Omental fat pad (tissue), 4 donors: ENCODE data around the gene GUCY2F. TPM values are rescaled to one million over a fixed set of nuclear protein-coding genes. Genes with fewer than 3 reads are reported as not detected.

ENCODE experiments used
- ATAC-seq: fragments of 150-250 bp; one replicate; pipeline ENCODE4 v1.9.1; 2016; ENCODE audit warnings: mild to moderate bottlenecking, moderate library complexity; ENCODE audit not compliant: low FRiP score
- DNase-seq: peaks from one replicate; pipeline ENCODE4 v3.0.0-alpha.2; 2019; ENCODE audit warnings: low spot score
- total RNA-seq, 4 donors: library from RNA; depleted of rRNA; stranded (reverse); fragments of >200 nt; gene quantifications; one replicate each; pipeline ENCODE4 v1.1.0, GENCODE V29; 2016
- TF ChIP-seq, protein P1 (sequence below), 3 donors: fragments of 450-650 bp; IDR thresholded peaks; one replicate each; pipeline ENCODE4 v1.5.1; 2016 to 2017; ENCODE audit warnings: antibody characterized with exemption in 3 of 3, mild to moderate bottlenecking in 3 of 3, moderate library complexity in 2 of 3

The GUCY2F gene
- total RNA-seq, 4 donors from 2014 or later = not detected

DNA sequence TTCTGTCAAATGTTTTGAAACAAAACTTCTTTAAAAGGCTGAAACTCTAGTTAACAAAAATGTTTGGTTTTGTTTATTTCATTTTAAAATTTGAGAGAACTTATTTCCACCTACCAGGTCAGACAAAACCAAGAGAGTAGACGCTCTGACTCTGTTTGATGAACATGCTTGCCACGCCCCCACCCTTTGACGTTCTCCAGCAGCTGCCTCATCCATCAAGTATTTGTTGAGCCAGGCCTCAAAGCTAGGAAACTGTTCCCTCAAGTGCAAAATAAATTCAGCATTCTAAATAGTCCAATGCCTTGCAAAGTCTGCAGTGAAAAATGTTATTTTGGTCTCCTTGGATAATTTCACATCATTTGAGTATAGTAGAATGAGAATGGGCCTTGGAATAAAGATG is 121.6 kb downstream of the GUCY2F start:
- ATAC-seq (no peak), DNase-seq (no peak)
- TF ChIP-seq, protein P1, sequence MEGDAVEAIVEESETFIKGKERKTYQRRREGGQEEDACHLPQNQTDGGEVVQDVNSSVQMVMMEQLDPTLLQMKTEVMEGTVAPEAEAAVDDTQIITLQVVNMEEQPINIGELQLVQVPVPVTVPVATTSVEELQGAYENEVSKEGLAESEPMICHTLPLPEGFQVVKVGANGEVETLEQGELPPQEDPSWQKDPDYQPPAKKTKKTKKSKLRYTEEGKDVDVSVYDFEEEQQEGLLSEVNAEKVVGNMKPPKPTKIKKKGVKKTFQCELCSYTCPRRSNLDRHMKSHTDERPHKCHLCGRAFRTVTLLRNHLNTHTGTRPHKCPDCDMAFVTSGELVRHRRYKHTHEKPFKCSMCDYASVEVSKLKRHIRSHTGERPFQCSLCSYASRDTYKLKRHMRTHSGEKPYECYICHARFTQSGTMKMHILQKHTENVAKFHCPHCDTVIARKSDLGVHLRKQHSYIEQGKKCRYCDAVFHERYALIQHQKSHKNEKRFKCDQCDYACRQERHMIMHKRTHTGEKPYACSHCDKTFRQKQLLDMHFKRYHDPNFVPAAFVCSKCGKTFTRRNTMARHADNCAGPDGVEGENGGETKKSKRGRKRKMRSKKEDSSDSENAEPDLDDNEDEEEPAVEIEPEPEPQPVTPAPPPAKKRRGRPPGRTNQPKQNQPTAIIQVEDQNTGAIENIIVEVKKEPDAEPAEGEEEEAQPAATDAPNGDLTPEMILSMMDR (IDR thresholded peaks at IDR 0.05) = no peak

GRCh38 chrX:109357706-109358105 is 124.2 kb downstream of the GUCY2F start:
- TF ChIP-seq, protein P1 (IDR thresholded peaks at IDR 0.05) = no peak
- no peak for DNase-seq
- no peak for ATAC-seq

- ATAC-seq (no peak), DNase-seq (no peak)
- TF ChIP-seq, protein P1 (IDR thresholded peaks at IDR 0.05) = no peak
These were observed 125.2 kb downstream of the GUCY2F start for GRCh38 chrX:109356684-109357083.

- ATAC-seq (peak; percentile 58), DNase-seq (no peak)
- TF ChIP-seq, protein P1 (IDR thresholded peaks at IDR 0.05) = no peak
These were observed 129.8 kb downstream of the GUCY2F start for GRCh38 chrX:109352066-109352588.

GRCh38 chrX:109351557-109351956 is 130.3 kb downstream of the GUCY2F start:
- no peak for DNase-seq
- TF ChIP-seq, protein P1 (IDR thresholded peaks at IDR 0.05) = no peak
- ATAC-seq = no peak

DNA sequence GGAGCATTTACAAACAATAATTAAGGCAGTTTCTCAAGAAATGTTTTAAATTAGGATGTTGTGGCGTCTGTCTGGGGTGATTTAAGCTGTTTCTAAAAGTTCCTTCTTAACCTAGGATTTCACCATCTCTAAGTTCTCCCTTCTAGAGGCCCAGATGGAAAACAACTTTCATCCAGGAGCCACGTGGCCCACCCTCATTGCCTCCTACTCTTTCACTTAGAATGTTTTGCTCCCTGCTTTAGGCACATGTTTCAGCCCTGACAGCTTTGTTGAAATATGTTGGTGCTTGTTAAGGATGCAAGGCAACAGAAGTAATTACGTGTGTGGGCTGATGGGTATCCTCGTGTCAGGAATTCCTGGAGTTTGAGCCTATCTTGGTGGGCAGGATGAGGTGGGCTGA is 131.3 kb downstream of the GUCY2F start:
- DNase-seq = no peak
- TF ChIP-seq, protein P1 (IDR thresholded peaks at IDR 0.05) = no peak
- ATAC-seq = no peak

DNA sequence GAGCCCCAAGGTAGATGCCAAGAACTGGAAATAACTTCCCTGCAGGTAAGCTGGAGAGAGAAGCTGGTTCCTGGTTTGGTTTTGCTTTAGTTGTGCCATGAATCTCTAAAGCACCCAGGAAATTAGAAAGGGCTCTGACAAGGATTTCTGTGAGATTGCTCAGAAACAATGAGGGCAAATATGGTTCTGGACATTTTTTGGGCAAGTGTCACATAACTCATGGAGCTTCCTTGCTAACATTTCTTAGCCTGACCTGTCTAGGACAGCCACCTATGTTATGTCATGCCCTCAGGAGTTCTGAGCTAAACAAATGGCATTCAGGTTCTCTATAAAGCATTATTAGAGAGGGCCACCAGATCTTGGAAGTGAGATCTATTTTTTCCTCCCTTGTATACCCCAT is 131.8 kb downstream of the GUCY2F start:
- ATAC-seq (no peak), DNase-seq (no peak)
- TF ChIP-seq, protein P1 (IDR thresholded peaks at IDR 0.05) = no peak
